DND-41 (cell line): ENCODE measurements around the gene EIF2B1.

ENCODE experiments used
- CTCF ChIP-seq: IDR thresholded peaks from 2 replicates; pipeline ENCODE4 v1.5.1; 2012; ENCODE audit warnings: borderline replicate concordance, low read length, moderate library complexity, mild to moderate bottlenecking; ENCODE audit not compliant: poor library complexity, severe bottlenecking; ENCODE audit errors: extremely low read depth
- EZH2 ChIP-seq: IDR thresholded peaks from 3 replicates; pipeline ENCODE4 v1.6.1; 2012; ENCODE audit warnings: borderline replicate concordance, low read depth, mild to moderate bottlenecking, moderate library complexity, low read length, inconsistent platforms; ENCODE audit not compliant: severe bottlenecking

- TF ChIP-seq EZH2 (no peak), CTCF (no peak)
Observed at GRCh38 chr12:123571343-123571813, 62.1 kb downstream of the EIF2B1 start.
